C4-2B (cell line): Measurements from ENCODE around the gene AFF3.

Source experiments
- ZFX ChIP-seq: fragments of 450-650 bp; IDR thresholded peaks from 2 replicates; pipeline ENCODE4 v1.6.1; 2017
- TF ChIP-seq, protein P1 (sequence below): fragments of 450-650 bp; conservative IDR thresholded peaks from 2 replicates; pipeline ENCODE4 v1.5.1; 2017; ENCODE audit warnings: mild to moderate bottlenecking

DNA sequence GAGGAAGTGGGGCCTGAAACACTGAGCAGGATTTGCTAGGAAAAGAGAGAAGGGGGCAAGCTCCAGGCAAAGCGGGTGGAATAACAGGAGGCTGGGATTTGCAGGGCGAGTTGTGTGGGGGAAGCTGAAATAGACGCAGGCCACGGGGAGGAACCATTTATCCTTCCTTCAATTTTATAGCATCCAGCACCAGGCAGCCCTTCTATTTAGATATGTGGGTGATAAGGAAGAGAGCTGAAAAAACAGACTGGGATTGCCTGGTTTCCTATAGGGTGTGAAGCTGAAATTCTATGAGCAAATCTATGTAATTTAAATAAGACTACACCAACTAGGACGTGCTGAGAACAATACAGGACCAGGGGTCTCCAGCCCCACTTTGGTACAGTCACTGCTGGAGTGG, 520.6 kb downstream of the AFF3 start:
- TF ChIP-seq, protein P1, sequence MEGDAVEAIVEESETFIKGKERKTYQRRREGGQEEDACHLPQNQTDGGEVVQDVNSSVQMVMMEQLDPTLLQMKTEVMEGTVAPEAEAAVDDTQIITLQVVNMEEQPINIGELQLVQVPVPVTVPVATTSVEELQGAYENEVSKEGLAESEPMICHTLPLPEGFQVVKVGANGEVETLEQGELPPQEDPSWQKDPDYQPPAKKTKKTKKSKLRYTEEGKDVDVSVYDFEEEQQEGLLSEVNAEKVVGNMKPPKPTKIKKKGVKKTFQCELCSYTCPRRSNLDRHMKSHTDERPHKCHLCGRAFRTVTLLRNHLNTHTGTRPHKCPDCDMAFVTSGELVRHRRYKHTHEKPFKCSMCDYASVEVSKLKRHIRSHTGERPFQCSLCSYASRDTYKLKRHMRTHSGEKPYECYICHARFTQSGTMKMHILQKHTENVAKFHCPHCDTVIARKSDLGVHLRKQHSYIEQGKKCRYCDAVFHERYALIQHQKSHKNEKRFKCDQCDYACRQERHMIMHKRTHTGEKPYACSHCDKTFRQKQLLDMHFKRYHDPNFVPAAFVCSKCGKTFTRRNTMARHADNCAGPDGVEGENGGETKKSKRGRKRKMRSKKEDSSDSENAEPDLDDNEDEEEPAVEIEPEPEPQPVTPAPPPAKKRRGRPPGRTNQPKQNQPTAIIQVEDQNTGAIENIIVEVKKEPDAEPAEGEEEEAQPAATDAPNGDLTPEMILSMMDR, result no peak
- TF ChIP-seq ZFX, result no peak
